ENCODE measurements around the gene TRIM54. TPM values are rescaled to one million over a fixed set of nuclear protein-coding genes. Genes with fewer than 3 reads are reported as not detected.

Gene TRIM54
- total and polyA plus RNA-seq, 2 donors (not counting 3 experiments of a cell fraction or from before 2014, with no cell fraction given): 0.51 to 1.7 TPM

GRCh38 chr2:27354597-27354927, 72.3 kb downstream of the TRIM54 start:
- POLR2A ChIA-PET: no interaction called here
- no peaks in the 10 kb centered on the region for H3K27me3 ChIP-seq (ENCODE audit: control insufficient read depth in 2 of 2, insufficient read depth in 2 of 2, low read length in 2 of 2)
- intact Hi-C loops (cut with micrococcal nuclease): no loop called here
- H3K36me3 ChIP-seq (ENCODE audit: control insufficient read depth in 2 of 2, extremely low read depth in 1 of 2, insufficient read depth in 2 of 2, low read length in 2 of 2): no peaks in the 10 kb centered on the region
- CTCF ChIA-PET: interaction anchor here (0.6 to 2.1 kb wide), 3 partner anchors 15 to 288 kb away, joined by 3 to 5 read pairs (median 4); partner anchors contain the start of gene EIF2B4
- no peak overlapping the region for H3K27ac ChIP-seq (ENCODE audit: insufficient read depth, low read depth, low read length)
- H3K4me1 ChIP-seq (ENCODE audit: control insufficient read depth, extremely low read depth, insufficient read depth, low read length): peaks cover 16% of the 10 kb centered on the region
- H3K9me3 ChIP-seq (replicated peaks; ENCODE audit: control insufficient read depth, insufficient read depth, low read length): no peaks in the 10 kb centered on the region
- no peak overlapping the region for H3K4me2 ChIP-seq (ENCODE audit: insufficient read depth, low read length)
- BruUV-seq (replicated peaks): no TSS peak
- no peak for FAIRE-seq
- DNase-seq (ENCODE audit: low read depth, low spot score): no peak
- H4K20me1 ChIP-seq (replicated peaks; ENCODE audit: control insufficient read depth, extremely low read depth, insufficient read depth, low read length): peaks cover 3% of the 10 kb centered on the region
- H2AFZ ChIP-seq (ENCODE audit: low read depth, low read length): no peak overlapping the region
- TF ChIP-seq MYC (IDR thresholded peaks at IDR 0.05; ENCODE audit: low read depth, low read length) (no peak), JUN (IDR thresholded peaks at IDR 0.05; ENCODE audit: borderline replicate concordance, insufficient read depth, insufficient read length, low read depth) (no peak), EZH2 (IDR thresholded peaks at IDR 0.05; ENCODE audit: borderline replicate concordance, low read depth, low read length, severe bottlenecking) (no peak), POLR2A (IDR thresholded peaks at IDR 0.05; ENCODE audit: low read depth, low read length) (no peak), POLR2AphosphoS5 (IDR thresholded peaks at IDR 0.05; ENCODE audit: insufficient read depth, low read depth, low read length) (no peak), CTCF (IDR thresholded peaks at IDR 0.05; ENCODE audit: extremely low read depth in 1 of 2, insufficient read depth in 1 of 2, low read depth in 1 of 2, low read length in 2 of 2) (no peak), FOS (IDR thresholded peaks at IDR 0.05; ENCODE audit: borderline replicate concordance, insufficient read depth, low read length) (no peak), GATA2 (IDR thresholded peaks at IDR 0.05; ENCODE audit: insufficient read depth, insufficient read length, low read depth, low read length) (no peak)
- TF ChIP-seq, protein P1, sequence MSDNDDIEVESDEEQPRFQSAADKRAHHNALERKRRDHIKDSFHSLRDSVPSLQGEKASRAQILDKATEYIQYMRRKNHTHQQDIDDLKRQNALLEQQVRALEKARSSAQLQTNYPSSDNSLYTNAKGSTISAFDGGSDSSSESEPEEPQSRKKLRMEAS (IDR thresholded peaks at IDR 0.05; ENCODE audit: insufficient read depth, insufficient read length): no peak
- H3K9ac ChIP-seq (replicated peaks; ENCODE audit: extremely low read depth, insufficient read depth, low read length): no peak overlapping the region
- H3K9me1 ChIP-seq (replicated peaks; ENCODE audit: control insufficient read depth, extremely low read depth, insufficient read depth, low read length): no peaks in the 10 kb centered on the region
- no peak overlapping the region for H3K4me3 ChIP-seq (replicated peaks in 1 of 3; ENCODE audit: insufficient read depth in 1 of 3, low read depth in 1 of 3, low read length in 3 of 3)
- dilution Hi-C loops (cut with MboI; ENCODE audit: extremely low pct_ligation_motif_present, low sequenced_read_pairs): no loop called here
- peaks cover 76% of the 10 kb centered on the region for H3K79me2 ChIP-seq (ENCODE audit: control insufficient read depth, insufficient read depth, low read length)
